HCT116 (cell line): Measurements from ENCODE around the gene YY2. TPM values are rescaled to one million over a fixed set of nuclear protein-coding genes. Genes with fewer than 3 reads are reported as not detected.

Experiments used
- ATAC-seq: fragments of 200-7000 bp; cut with Tn5 transposase; 2 replicates; pipeline ENCODE4 v1.9.1; 2020; ENCODE audit warnings: mild to moderate bottlenecking, moderate library complexity
- BruUV-seq: library from RNA; stranded (reverse); fragments of 400-500 nt; replicated peaks from 2 replicates; lab custom pipeline; 2021; lab: Mats Ljungman, UMichigan
- CTCF ChIA-PET: fragments of 300-600 bp; sonication (Branson Sonifier 250); formaldehyde crosslinking; loops from one replicate; lab custom pipeline; 2021; ENCODE audit warnings: antibody characterized with exemption; lab: Charles Lee
- POLR2A ChIA-PET: fragments of 300-600, 350-600 bp; sonication (Branson Sonifier 250); formaldehyde crosslinking; loops from one replicate; lab custom pipeline; 2021; ENCODE audit warnings: antibody characterized with exemption; lab: Charles Lee
- RAD21 ChIA-PET, 2 experiments: fragments of 300-600 bp; sonication (Branson Sonifier 250); formaldehyde crosslinking; loops; one replicate each; lab custom pipeline; 2023; ENCODE audit warnings: low total read pairs in 2 of 2; ENCODE audit not compliant: uncharacterized antibody in 2 of 2, unreplicated experiment in 2 of 2, low non-redundant PET in 1 of 2; lab: Charles Lee
- DNase-seq: peaks from one replicate; pipeline ENCODE4 v3.0.0-alpha.2; 2010; ENCODE audit warnings: low read depth, low spot score
- H2AFZ ChIP-seq: fragments of 200-600 bp; shearing (Covaris generic), sonication (generic); 2 replicates; pipeline ENCODE4 v1.6.1; 2017; ENCODE audit warnings: low read depth, mixed run types, mixed read lengths, antibody characterized with exemption, low read length; ENCODE audit not compliant: poor library complexity, severe bottlenecking
- H3K27ac ChIP-seq: 2 replicates; pipeline ENCODE4 v1.5.1; 2012; ENCODE audit warnings: low read depth, low read length
- H3K27me3 ChIP-seq: fragments of 200-600 bp; sonication (generic); 2 replicates; pipeline ENCODE4 v1.6.1; 2016; ENCODE audit warnings: mixed run types, low read length, mixed read lengths; ENCODE audit not compliant: insufficient read depth
- H3K36me3 ChIP-seq, 2 experiments: fragments of 200-500 bp in 1 of 2; fragments of 200-600 bp in 1 of 2; sonication (Bioruptor generic) in 1 of 2; sonication (generic) in 1 of 2; 2 replicates each; pipeline versions ENCODE4 v1.5.1 to v1.6.1; 2014 to 2016; ENCODE audit warnings: low read length in 2 of 2, inconsistent platforms in 1 of 2, mixed read lengths in 1 of 2, mixed run types in 1 of 2; ENCODE audit not compliant: insufficient read depth in 2 of 2, control insufficient read depth in 1 of 2
- H3K4me1 ChIP-seq, 2 experiments: fragments of 200-600 bp in 1 of 2; sonication (generic) in 1 of 2; 2 replicates each; pipeline versions ENCODE4 v1.5.1 to v1.6.1; 2012 to 2017; ENCODE audit warnings: low read length in 2 of 2, inconsistent platforms in 1 of 2, mild to moderate bottlenecking in 1 of 2, mixed read lengths in 1 of 2, mixed run types in 1 of 2, moderate library complexity in 1 of 2; ENCODE audit not compliant: insufficient read depth in 2 of 2, control insufficient read depth in 1 of 2
- H3K4me2 ChIP-seq: fragments of 200-600 bp; sonication (generic); 2 replicates; pipeline ENCODE4 v1.6.1; 2017; ENCODE audit warnings: mixed run types, low read length, mixed read lengths
- H3K4me3 ChIP-seq, 2 experiments: fragments of 200-600 bp in 1 of 2; sonication (generic) in 1 of 2; replicated peaks in 1 of 2; 2 replicates each; pipeline ENCODE4 v1.5.1; 2011 to 2016; ENCODE audit warnings: low read length in 2 of 2, control low read depth in 1 of 2, low read depth in 1 of 2, mild to moderate bottlenecking in 1 of 2, mixed read lengths in 1 of 2, mixed run types in 1 of 2
- H3K79me2 ChIP-seq: fragments of 200-600 bp; sonication (generic); 2 replicates; pipeline ENCODE4 v1.6.1; 2017; ENCODE audit warnings: mild to moderate bottlenecking, mixed run types, low read length, moderate library complexity, mixed read lengths; ENCODE audit not compliant: insufficient read depth
- H3K9ac ChIP-seq: fragments of 200-600 bp; sonication (generic); 2 replicates; pipeline ENCODE4 v1.6.1; 2016; ENCODE audit warnings: low read length, mixed read lengths
- H3K9me2 ChIP-seq: fragments of 200-600 bp; sonication (generic), shearing (Covaris generic); 2 replicates; pipeline ENCODE4 v1.6.1; 2017; ENCODE audit warnings: mixed run types, mild to moderate bottlenecking, moderate library complexity; ENCODE audit not compliant: insufficient read depth
- H3K9me3 ChIP-seq, 2 experiments: fragments of 200-500 bp in 1 of 2; fragments of 200-600 bp in 1 of 2; sonication (Bioruptor generic) in 1 of 2; sonication (generic) in 1 of 2; 2 replicates each; pipeline ENCODE4 v1.6.1; 2014 to 2017; ENCODE audit warnings: low read length in 2 of 2, mixed read lengths in 2 of 2, inconsistent platforms in 1 of 2, low read depth in 1 of 2, mild to moderate bottlenecking in 1 of 2, mixed run types in 1 of 2, moderate library complexity in 1 of 2; ENCODE audit not compliant: control insufficient read depth in 1 of 2, insufficient read depth in 1 of 2
- H4K20me1 ChIP-seq: fragments of 200-600 bp; sonication (generic), shearing (Covaris generic); 2 replicates; pipeline ENCODE4 v1.6.1; 2017; ENCODE audit warnings: mixed run types, mild to moderate bottlenecking, moderate library complexity; ENCODE audit not compliant: insufficient read depth
- CBX3 ChIP-seq: IDR thresholded peaks from 2 replicates; pipeline ENCODE4 v1.6.1; 2012; ENCODE audit warnings: low read depth
- CEBPB ChIP-seq: IDR thresholded peaks from 2 replicates; pipeline ENCODE4 v1.6.1; 2012; ENCODE audit warnings: low read depth
- CTCF ChIP-seq, 3 experiments: fragments of 200-600 bp in 1 of 3; sonication (generic) in 1 of 3; IDR thresholded peaks in 2 of 3; conservative IDR thresholded peaks in 1 of 3; 2 replicates each; pipeline ENCODE4 v1.5.1; 2012 to 2017; ENCODE audit warnings: low read depth in 2 of 3, low read length in 2 of 3, antibody characterized with exemption in 1 of 3, borderline replicate concordance in 1 of 3, control low read depth in 1 of 3, mild to moderate bottlenecking in 1 of 3, mixed read lengths in 1 of 3, mixed run types in 1 of 3, moderate library complexity in 1 of 3; ENCODE audit not compliant: insufficient read depth in 1 of 3
- ELF1 ChIP-seq: IDR thresholded peaks from 2 replicates; pipeline ENCODE4 v1.6.1; 2012; ENCODE audit warnings: low read depth, borderline replicate concordance
- EZH2 ChIP-seq: fragments of 200-600 bp; sonication (generic); IDR thresholded peaks from 2 replicates; pipeline ENCODE4 v1.6.1; 2017; ENCODE audit warnings: antibody characterized with exemption, mixed run types
- EZH2phosphoT487 ChIP-seq: fragments of 200-600 bp; IDR thresholded peaks from 2 replicates; pipeline ENCODE4 v1.6.1; 2018; ENCODE audit warnings: antibody characterized with exemption, borderline replicate concordance
- FOSL1 ChIP-seq: IDR thresholded peaks from 2 replicates; pipeline ENCODE4 v1.6.1; 2012; ENCODE audit warnings: low read depth
- JUND ChIP-seq: IDR thresholded peaks from 2 replicates; pipeline ENCODE4 v1.6.1; 2012
- MAX ChIP-seq: IDR thresholded peaks from 2 replicates; pipeline ENCODE4 v1.6.1; 2012
- POLR2A ChIP-seq: IDR thresholded peaks from 2 replicates; pipeline ENCODE4 v1.7.0; 2011; ENCODE audit warnings: borderline replicate concordance; ENCODE audit not compliant: insufficient read depth, insufficient read length; ENCODE audit errors: extremely low read depth
- POLR2AphosphoS5 ChIP-seq: IDR thresholded peaks from 2 replicates; pipeline ENCODE4 v1.6.1; 2011; ENCODE audit warnings: mild to moderate bottlenecking, low read depth, low read length, moderate library complexity
- SP1 ChIP-seq: IDR thresholded peaks from 2 replicates; pipeline ENCODE4 v1.6.1; 2012; ENCODE audit warnings: low read depth
- SRF ChIP-seq: IDR thresholded peaks from 2 replicates; pipeline ENCODE4 v1.6.1; 2012; ENCODE audit warnings: low read depth
- ZBTB33 ChIP-seq: IDR thresholded peaks from 2 replicates; pipeline ENCODE4 v1.6.1; 2011; ENCODE audit warnings: mild to moderate bottlenecking, low read length, moderate library complexity; ENCODE audit not compliant: insufficient replicate concordance; ENCODE audit errors: extremely low read depth
- ZFX ChIP-seq: fragments of 450-650 bp; IDR thresholded peaks from 2 replicates; pipeline ENCODE4 v1.6.1; 2017
- ZNF274 ChIP-seq: fragments of 200-500 bp; sonication (Bioruptor generic); IDR thresholded peaks from 2 replicates; pipeline ENCODE4 v1.6.1; 2014; ENCODE audit warnings: mild to moderate bottlenecking, low read depth, low read length, inconsistent platforms
- intact Hi-C: fragments of 100-400 bp; cut with micrococcal nuclease; formaldehyde crosslinking; loops from 2 replicates; pipeline ENCODE4 v1.10.0; 2022
- total RNA-seq: library from RNA; stranded (reverse); gene quantifications from one replicate; pipeline ENCODE4 v1.2.1, GENCODE V29; 2021; ENCODE audit not compliant: unreplicated experiment
- TF ChIP-seq, protein P1 (sequence below): IDR thresholded peaks from 2 replicates; pipeline ENCODE4 v1.6.1; 2012; ENCODE audit warnings: low read depth
- TF ChIP-seq, protein P2 (sequence below): IDR thresholded peaks from 2 replicates; pipeline ENCODE4 v1.6.1; 2012

YY2 gene
- total RNA-seq, 1 experiment from 2014 or later, result 2.7 TPM

DNA sequence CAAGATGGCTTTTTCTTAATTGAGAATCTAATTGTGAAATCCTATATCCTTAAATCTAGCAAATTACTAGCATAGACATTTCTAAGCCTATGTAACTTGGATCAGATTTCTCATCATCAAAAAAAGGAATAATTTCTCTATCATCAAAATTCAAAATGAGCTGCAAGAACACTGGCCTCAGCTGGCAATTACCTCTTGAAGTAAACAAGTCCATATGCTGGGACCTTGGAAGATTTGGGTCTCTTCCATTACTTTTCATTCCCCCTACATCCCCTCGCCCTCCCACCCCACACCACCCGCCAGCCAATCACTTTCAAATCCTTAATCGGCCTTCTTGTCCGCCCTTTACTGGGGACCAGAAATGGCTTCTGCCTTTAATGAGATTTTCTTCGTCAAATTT is 39.7 kb upstream of the YY2 start:
- Histone ChIP-seq H3K9me3 (no peaks in the 10 kb centered on the region), H3K36me3 (no peaks in the 10 kb centered on the region), H3K4me1 (no peaks in the 10 kb centered on the region), H3K9me2 (no peaks in the 10 kb centered on the region), H3K4me2 (no peak overlapping the region), H3K27me3 (no peaks in the 10 kb centered on the region), H3K27ac (no peak overlapping the region), H4K20me1 (no peaks in the 10 kb centered on the region), H3K79me2 (no peaks in the 10 kb centered on the region), H2AFZ (no peak overlapping the region), H3K4me3 (no peak overlapping the region), H3K9ac (no peak overlapping the region)
- no peak for ATAC-seq
- intact Hi-C loops, result no loop called here
- TF ChIP-seq MAX (no peak), CBX3 (no peak), ELF1 (no peak), SRF (no peak), POLR2A (no peak), EZH2phosphoT487 (no peak), CEBPB (no peak), EZH2 (no peak), FOSL1 (no peak), SP1 (no peak), JUND (no peak), ZFX (no peak), CTCF (IDR thresholded peaks at IDR 0.05 in 2 of 3, conservative IDR thresholded peaks at IDR 0.05 in 1 of 3; ENCODE audit: borderline replicate concordance in 1 of 3, insufficient read depth in 1 of 3, low read depth in 2 of 3, low read length in 2 of 3) (no peak), POLR2AphosphoS5 (no peak), ZBTB33 (no peak), ZNF274 (no peak)
- TF ChIP-seq, protein P1, sequence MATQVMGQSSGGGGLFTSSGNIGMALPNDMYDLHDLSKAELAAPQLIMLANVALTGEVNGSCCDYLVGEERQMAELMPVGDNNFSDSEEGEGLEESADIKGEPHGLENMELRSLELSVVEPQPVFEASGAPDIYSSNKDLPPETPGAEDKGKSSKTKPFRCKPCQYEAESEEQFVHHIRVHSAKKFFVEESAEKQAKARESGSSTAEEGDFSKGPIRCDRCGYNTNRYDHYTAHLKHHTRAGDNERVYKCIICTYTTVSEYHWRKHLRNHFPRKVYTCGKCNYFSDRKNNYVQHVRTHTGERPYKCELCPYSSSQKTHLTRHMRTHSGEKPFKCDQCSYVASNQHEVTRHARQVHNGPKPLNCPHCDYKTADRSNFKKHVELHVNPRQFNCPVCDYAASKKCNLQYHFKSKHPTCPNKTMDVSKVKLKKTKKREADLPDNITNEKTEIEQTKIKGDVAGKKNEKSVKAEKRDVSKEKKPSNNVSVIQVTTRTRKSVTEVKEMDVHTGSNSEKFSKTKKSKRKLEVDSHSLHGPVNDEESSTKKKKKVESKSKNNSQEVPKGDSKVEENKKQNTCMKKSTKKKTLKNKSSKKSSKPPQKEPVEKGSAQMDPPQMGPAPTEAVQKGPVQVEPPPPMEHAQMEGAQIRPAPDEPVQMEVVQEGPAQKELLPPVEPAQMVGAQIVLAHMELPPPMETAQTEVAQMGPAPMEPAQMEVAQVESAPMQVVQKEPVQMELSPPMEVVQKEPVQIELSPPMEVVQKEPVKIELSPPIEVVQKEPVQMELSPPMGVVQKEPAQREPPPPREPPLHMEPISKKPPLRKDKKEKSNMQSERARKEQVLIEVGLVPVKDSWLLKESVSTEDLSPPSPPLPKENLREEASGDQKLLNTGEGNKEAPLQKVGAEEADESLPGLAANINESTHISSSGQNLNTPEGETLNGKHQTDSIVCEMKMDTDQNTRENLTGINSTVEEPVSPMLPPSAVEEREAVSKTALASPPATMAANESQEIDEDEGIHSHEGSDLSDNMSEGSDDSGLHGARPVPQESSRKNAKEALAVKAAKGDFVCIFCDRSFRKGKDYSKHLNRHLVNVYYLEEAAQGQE, result no peak
- TF ChIP-seq, protein P2, sequence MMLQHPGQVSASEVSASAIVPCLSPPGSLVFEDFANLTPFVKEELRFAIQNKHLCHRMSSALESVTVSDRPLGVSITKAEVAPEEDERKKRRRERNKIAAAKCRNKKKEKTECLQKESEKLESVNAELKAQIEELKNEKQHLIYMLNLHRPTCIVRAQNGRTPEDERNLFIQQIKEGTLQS, result no peak
- ChIA-PET RAD21 (no interaction called here), CTCF (no interaction called here), POLR2A (no interaction called here)
- no peak for DNase-seq
- no TSS peak for BruUV-seq
